GM21723 (cell line): ENCODE data around the gene UBE2G2.

Source experiments
- ATAC-seq: cut with Tn5 transposase; IDR thresholded peaks from one replicate; pipeline ENCODE4 v1.9.1; 2021; ENCODE audit warnings: mild to moderate bottlenecking, moderate library complexity; ENCODE audit not compliant: unreplicated experiment

Gene UBE2G2

DNA sequence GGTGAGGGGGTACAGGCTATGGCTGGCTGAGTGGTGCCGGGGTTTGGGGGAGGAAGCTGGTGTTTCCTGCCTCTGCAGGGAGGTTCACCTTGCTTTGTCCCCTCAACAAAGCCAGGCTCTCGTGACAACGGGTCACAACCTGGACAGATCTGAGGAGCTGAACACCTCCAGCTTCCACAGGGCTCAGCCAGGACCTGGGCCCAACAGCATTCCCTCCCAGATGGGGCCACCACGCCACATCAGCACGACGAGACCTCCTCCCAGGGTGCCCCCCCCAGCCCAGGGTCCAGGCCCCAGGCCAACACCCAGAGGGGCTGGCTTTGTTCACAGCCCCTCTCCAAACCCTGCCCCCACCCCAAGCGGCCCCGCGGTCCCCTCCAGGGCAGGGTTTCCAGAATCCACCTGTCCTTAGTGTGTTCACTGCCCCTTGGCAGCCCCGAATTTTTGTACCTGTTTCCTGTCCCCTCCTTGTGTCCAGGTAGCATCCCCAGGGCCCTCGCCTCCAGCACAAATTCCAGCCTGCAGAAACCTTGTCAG, 34.7 kb downstream of the UBE2G2 start:
- ATAC-seq: no peak

DNA sequence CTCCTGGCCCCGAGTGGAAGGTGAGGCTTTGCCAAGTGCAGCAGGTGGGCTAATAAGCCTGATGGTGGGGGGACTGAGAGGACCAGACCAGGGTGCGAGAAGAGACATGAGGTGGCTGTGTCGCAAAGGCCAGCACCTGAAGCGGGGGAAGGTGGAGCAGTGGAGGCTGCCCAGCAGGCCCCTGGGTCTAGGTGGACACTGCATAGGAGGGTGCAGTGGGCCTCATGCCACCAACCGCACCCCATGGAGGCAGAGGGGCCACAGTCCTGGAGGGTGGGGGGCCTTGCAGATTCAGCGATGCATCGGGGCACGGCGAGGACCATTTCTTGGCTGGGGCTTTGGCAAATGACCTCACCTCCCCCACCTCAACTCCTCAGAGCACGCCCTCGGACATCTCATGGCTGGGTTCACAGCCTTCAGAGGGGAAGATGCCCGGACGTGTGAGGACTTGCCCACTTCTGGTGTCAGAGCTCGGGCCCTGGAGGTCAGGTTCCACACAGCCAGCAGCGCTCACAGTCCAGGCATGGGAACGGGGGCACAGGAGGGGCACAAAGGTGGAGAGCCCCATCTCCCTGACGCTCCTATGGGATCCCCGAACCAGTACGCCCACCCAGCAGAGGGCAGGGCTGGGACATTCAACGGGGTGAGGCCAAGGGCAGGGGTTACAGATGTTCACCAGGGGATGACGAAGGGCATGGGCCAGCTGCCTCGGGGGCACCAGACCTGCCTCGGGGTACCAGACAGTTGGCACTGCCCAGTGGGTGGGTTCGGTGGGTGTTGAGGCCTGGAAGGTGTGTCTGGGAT, 35.4 kb downstream of the UBE2G2 start:
- ATAC-seq: no peak

DNA sequence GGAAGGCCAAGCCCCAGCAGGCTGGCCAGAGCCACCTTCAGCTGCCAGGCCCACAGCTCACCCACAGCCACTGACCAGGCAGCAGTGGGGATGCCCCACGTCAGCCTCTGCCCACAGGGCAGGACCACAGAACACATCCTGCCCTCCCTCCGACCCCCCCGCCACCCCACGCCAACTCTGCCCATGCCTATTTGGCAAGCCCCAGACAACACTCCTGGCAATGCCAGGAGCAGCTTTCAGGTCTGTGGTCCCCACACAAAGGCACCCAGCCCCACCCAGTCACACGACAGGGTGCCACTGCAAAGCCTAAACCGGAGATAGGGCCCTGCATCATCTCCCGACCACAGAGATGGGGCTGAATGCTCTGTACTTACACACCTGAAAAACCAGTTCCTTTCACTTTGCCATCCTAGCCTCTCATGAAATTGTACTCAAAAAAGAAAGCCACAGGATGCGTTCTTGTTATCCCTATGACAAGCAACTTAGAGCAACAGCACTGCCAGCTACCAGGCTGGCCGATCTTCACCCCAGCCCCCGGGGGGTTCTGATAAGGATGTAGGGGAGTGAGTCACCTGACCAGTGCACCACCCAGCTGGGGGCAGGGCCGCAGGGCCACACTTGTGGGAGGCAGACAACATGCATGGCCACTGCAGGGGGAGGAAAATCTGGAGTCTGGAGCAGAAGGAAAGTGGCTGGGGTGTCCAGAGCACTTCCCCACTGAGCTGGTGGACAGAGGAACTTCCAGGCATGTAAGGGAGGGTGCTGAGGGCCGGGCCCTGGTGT, 36.2 kb downstream of the UBE2G2 start:
- no peak for ATAC-seq

DNA sequence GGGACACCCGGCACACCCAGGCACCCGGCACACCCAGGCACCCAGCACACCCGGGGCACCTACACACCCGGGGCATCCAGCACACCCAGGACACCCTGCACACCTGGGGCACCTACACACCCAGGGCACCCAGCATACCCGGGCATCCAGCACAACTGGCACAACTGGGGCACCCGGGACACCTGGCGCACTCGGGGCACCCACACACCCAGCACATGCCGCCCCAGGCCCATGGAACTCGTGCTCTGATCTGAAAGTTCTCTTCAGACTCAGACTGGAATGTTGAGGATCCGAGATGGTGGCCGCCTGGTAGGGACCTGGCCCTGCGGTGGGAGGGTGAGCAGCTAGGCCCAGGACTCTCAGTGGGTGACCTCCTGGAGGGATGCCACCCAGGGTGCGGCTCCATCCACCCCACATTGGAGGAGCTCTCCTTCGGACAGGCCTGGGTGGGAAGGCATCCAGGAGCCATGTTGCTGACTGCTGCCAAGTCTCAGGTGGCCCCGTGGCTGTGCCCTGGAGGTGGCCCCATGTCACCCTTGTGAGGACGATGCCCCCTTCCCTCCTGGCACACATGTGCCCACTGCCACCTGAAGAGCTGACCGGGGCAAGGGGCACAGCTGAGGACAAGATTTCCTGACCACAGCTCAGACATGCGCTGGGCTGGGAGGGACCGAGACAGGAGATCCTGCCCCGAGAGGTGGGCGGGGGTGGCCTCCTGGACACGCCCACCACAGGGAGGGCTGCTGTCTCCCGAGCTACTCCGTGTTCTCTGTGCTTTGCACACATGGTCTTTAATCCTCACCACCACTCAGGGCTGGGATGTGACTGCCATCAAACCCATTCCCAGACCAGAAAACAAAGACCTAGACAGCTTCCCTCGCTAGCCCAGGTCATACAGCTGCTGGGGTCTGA, 37.0 kb downstream of the UBE2G2 start:
- ATAC-seq: no peak

DNA sequence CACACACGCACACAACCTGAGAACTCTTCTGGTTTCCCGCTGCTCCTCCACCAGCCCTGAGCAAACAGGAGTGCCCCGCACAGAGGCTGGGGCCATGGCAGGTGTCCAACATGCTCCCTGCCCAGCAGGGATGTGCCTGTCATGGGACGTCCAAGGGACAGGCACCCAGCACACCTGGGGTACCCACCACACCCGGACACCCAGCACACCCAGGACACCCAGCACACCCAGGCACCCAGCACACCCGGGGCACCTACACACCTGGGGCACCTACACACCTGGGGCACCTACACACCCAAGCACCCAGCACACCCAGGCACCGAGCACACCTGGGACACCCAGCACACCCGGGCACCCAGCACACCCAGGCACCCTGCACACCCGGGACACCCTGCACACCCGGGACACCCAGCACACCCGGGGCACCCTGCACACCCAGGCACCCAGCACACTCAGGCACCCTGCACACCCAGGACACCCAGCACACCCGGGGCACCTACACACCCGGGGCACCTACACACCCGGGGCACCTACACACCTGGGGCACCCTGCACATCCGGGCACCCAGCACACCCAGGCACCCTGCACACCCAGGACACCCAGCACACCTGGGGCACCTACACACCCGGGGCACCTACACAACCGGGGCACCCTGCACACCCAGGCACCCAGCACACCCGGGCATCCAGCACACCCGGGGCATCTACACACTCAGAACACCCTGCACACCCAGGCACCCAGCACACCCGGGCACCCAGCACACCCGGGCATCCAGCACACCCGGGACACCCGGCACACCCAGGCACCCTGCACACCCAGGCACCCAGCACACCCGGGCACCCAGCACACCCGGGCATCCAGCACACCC, 37.9 kb downstream of the UBE2G2 start:
- no peak for ATAC-seq

DNA sequence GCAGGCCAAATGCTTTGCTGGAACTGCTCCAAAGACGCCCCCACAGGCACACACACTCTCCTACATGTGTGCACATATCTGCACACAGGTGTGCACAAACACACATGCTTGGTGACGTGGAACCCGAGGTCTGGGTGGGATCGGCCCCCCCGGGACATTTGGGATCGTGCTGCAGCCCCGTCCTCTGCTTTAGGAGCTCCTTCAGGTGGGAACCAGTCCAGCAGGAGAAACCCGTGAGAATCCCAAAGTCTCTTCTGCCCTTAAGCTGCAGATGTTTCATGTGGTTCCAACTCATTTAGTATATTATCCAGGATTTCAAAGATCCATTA, 38.6 kb downstream of the UBE2G2 start:
- no peak for ATAC-seq

DNA sequence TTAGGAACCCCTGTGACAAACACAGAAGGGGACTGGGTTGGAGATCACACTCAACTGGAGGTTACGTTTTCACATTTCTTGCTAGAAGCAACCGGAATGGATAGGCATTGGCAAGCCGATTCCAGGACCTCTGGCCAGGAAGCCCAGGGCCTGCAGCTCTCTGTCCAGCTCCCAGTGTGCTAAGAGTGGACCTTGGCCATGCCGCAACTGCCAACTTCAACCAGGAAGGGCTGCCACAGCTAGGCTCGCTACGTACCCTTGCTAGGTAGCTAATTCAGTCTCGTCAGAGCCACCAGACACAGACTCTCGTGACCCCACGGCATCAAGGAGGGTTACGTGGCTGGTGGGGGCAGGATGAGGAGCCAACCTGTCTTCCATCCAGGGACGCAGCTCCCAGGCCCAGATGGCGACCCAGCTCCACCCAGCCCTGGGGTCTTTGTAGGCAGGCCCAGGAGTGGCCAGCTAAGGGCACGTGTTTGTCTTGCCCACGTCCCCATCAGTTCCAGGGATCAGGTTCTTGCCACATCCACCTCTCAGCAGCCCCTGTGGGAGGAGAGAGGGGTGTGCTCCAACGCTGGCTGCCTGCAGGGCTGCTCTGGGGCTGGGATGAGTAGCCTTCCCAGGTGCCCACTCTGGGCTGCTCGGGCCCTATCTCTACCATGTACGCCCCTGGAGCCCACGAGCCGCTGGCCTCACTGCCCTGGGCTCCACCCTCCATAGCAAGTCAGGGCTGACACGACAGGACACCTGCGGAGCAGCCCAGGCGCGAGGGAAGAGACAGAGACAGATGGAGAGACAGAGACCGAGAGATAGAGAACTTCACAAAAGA, 39.2 kb downstream of the UBE2G2 start:
- ATAC-seq: no peak

DNA sequence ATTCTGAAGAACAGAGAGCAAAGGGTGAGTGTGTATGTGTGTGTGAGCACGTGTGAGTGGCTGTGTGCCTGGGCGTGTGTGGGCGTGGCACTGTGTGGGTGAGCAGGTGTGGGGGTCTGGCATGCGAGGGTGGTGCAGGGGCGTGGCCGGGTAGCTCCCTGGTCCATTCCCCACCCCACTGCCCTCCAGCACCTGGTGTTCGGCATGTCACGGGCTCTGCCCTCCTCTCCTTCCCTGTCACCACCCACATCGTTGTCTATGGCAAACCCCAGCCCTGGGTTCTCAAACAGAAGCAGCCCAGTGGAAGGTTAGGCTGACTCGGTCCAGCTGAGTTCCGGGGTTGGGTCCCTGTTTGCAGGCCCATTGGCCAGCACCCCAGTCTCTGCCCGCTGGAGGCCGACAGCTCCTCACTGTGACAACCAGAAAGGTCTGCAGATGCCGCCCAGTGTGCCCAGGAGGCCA, 39.8 kb downstream of the UBE2G2 start:
- ATAC-seq: no peak

DNA sequence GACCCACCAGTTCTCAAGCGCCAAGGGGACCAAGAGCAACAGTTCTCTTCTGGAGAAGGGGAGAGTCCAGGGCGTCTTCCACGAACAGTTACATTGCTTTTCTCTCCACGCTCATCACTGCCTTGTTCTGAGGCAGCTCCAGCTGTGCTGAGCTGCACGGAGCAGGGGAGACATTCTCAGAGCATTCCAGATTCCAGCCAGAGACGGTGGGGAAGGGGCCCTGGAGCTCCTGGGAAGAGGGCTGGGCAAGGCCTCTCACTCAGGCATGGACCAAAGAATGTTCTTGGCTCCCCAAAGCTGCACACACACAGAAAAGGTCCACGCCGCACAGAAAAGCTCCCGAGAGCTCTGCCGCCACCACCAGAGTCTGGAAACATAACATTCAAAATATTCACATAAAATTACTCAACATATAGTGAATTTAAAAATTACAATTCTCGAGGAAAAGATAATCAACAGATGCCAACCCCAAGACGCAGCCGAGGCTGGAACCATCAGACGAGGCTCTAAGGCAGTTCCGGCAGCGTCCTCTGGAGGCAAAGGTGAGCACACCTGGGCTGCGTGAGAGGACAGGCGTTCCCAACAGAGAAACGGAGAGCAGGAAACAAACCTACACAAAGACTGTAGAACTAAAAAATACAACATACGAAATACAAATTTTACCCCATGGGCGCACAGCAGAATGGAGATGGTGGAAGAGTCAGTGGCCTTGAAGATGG, 40.5 kb downstream of the UBE2G2 start:
- no peak for ATAC-seq

DNA sequence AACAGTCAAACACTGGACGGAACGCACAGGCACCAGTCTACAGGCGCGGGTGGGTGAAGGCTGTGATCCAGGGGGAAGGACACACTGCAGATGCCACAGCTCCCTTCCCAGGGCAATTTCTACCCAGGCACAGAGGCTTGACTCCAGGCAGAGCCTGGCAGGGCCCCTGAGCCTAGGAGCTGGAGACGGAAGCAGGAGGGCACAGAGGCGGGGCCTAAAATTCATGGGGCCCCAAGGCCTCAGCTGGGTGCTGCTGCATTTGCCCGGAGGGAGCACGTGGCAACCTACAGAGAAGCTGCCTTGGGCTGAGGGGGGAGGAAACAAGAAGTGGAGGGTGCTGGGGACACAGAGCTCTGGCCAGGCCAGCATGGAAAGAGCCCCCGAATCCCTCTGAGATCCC, 41.2 kb downstream of the UBE2G2 start:
- ATAC-seq: no peak

DNA sequence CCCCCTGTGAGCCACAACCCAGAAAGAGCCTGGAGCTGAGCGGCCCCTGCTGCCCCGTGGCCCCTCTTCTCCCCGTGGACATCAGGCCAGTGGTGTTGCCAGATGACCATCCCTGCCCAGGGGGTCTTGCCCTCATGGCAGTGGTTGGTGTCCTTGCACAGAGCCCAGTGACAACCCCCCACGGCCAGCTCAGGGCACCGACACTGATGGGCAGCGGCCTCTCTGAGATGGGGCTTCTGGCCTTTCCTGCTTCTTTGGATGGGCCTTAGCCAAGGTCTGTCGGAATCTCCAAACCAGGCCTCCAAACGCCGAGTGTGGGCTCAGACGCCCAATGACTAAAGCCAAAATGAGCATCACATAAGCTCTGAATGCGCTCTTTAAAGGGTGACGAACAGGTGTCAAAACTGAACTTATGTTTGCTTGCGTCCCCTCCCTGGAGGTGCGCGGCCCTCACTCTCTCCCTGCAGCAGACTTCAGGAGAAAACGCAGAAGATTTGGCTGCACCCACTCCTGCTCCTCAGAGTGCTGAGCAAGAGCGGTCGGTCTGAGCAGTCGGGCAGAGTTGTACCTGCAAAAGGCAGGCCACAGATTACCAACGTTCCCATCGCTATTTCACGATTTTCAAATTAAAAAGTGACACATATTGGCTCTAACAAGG, 41.9 kb downstream of the UBE2G2 start:
- no peak for ATAC-seq

DNA sequence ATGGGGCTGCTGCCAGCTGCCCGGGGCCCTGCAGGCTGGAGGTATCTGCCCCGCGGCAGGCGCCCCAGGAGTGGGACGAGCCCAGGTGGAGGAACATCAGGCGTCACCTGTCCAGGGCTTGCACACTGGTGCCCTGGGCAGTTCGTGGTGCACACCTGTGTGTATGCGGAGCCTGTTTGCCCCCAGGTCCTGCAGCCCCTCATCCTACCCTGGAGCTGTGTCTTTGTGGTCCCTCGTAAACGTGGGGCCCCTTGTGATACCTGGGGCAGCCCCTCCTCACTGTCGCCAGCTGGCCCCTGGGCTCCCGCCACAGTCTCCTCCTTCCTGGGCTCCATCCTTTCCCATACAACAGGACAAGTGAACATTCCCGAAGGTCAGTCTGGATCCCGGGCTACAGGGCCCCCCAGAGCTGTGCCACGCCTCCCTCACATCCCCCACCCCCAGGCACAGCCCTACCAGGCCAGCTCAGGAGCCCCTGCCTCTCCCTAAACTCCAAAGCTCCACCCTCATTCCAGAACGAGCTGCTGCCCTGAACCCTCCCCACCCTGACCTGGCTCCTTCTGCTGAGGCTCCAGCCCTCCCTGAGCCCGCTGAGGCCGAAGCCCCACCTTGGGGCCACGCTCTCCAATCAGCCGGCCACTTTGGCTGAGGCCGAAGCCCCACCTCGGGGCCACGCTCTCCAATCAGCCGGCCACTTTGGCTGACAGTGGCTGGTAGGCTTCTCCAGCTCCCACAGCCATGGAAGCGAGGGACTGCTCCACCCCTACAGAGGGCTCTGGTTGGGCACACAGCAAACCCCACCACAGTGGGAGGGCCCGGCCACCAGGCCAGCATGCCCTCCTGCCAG, 42.6 kb downstream of the UBE2G2 start:
- ATAC-seq: no peak

DNA sequence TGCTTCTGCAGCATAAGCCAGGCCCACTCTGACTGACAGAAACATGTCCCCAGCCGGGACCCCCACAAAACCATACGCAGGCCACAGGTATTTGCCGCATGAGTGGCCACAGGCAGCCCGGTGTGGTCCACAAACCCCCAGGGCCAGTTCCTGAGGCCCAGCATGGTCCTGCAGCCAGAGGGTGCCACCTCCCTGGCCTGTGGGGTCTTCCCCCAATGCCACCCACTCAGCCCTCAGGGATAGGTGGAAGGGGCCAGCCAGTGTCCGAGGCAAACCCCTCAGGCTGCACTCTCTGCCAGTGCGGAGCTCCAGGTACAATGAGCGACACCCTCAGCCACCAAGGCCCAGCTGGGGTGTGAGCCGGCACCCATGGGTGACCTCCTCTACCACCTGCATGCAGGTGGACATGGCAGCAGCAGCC, 43.5 kb downstream of the UBE2G2 start:
- no peak for ATAC-seq

DNA sequence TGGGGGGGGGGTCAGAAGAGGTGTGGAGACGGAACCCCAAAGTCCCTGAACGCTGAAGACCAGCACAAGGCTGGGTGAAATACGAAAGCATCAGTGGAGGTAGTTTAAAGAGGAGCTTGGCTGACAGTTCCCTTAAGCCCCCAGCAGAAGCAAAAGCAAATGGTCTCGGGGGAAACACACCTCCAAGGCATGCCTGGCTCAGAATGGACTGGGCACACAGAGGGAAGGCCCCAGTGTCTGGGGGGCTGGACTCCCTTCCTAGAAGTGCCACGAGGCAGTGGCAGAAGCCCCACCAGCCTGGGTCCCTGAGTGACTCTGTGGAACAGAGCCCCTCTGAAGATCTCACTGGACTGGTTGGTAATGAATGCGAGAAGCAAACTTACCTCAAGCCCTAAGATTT, 43.9 kb downstream of the UBE2G2 start:
- ATAC-seq: no peak

DNA sequence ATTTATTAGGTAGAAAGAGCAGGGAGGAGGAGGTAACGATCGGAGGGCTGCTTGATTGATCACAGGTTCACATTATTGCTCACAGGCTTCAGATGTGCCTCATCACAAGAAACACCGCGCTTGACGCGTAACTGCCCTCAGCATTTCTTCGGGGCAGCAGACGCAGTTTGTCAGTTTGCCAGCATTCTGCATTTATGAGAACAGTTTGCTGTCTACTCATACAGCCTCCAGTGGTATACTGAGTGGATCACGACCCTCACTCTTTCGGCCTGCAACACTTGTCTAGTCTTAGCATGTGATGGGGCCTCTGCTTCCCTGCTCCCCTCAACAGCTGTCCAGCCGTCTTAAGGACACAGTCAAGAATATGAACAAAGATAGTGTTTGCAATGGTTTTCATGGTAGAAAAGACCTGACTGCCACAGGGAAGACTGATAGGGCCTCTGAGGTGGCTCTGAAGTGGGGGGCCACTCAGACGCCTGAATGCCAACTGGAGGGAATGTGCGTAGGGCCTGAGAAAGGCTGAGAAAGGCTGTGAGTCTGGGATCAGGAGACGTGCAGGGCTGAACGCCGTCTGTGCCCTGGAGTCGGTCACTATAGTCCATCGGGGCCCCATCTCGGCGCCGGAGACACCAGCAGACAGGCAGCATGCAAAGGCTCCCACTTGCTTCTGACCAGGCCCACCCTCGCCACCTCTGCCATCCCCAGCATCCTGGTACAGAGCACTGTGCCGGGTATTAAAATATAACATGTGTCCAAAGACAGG, 45.0 kb downstream of the UBE2G2 start:
- ATAC-seq: no peak

DNA sequence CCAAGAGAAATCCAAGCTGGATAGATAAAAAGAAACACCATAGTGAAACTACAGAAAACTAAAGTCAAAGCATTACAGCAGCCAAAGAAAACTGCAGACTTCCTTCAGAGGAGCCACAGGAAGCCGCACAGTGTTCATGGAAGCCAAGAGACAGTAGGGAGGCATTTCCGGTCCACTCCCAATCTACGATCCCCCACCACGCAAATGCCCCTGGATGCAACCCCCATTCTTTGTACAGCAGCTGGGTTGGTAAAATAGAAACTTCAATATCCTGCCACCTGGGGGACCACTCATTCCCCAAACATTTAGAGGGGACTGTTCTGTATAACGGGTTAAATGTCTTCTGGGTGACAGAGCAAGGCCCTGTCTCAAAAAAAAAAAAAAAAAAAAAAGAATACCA, 46.4 kb downstream of the UBE2G2 start:
- no peak for ATAC-seq
